Urothelium cell line (cell line): ENCODE measurements around the gene ACOX2.

Source experiments
- DNase-seq: peaks from one replicate; pipeline ENCODE4 v3.0.0; 2011; ENCODE audit warnings: low spot score, mixed read lengths
- FAIRE-seq: peaks from 2 replicates; lab custom pipeline; 2011; peaks lifted over from hg19 to GRCh38; lab: Jason Lieb, UNC

The ACOX2 gene

GRCh38 chr3:58567251-58567515 lies 30.2 kb upstream of the ACOX2 start:
- no peak for DNase-seq
- FAIRE-seq, result no peak

- FAIRE-seq, result no peak
- DNase-seq, result no peak
Observed at GRCh38 chr3:58566398-58567250, 29.6 kb upstream of the ACOX2 start.

- FAIRE-seq, result no peak
Observed at GRCh38 chr3:58565621-58566397, 28.8 kb upstream of the ACOX2 start.

GRCh38 chr3:58564456-58565160 lies 27.6 kb upstream of the ACOX2 start:
- DNase-seq, result peak; percentile 75
- peak; percentile 79 for FAIRE-seq

More at GRCh38 chr3:58565621-58566397, 28.8 kb upstream of the ACOX2 start:
- no peak for DNase-seq

- DNase-seq (no peak), FAIRE-seq (no peak)
Observed at GRCh38 chr3:58564054-58564453, 27.1 kb upstream of the ACOX2 start.

GRCh38 chr3:58563386-58564035 lies 26.5 kb upstream of the ACOX2 start:
- peak; percentile 73 for DNase-seq
- peak; percentile 17 for FAIRE-seq

GRCh38 chr3:58562498-58562897 lies 25.5 kb upstream of the ACOX2 start:
- no peak for FAIRE-seq

GRCh38 chr3:58560771-58561311 lies 23.9 kb upstream of the ACOX2 start:
- peak; percentile 89 for DNase-seq
- no peak for FAIRE-seq

More at GRCh38 chr3:58562498-58562897, 25.5 kb upstream of the ACOX2 start:
- no peak for DNase-seq

- DNase-seq (no peak), FAIRE-seq (no peak)
Observed at GRCh38 chr3:58559586-58559985, 22.6 kb upstream of the ACOX2 start.

- no peak for DNase-seq
- FAIRE-seq, result no peak
Observed at GRCh38 chr3:58557491-58557890, 20.5 kb upstream of the ACOX2 start.

- no peak for DNase-seq
Observed at GRCh38 chr3:58556761-58557221, 19.8 kb upstream of the ACOX2 start.

GRCh38 chr3:58556001-58556400 lies 19.0 kb upstream of the ACOX2 start:
- DNase-seq (no peak), FAIRE-seq (no peak)

More at GRCh38 chr3:58556761-58557221, 19.8 kb upstream of the ACOX2 start:
- no peak for FAIRE-seq

- DNase-seq, result no peak
- no peak for FAIRE-seq
Observed at GRCh38 chr3:58555203-58555602, 18.2 kb upstream of the ACOX2 start.

- DNase-seq (no peak), FAIRE-seq (peak; percentile 63)
Observed at GRCh38 chr3:58553003-58553402, 16.0 kb upstream of the ACOX2 start.

GRCh38 chr3:58551636-58552180 lies 14.7 kb upstream of the ACOX2 start:
- DNase-seq, result no peak
- no peak for FAIRE-seq

- FAIRE-seq (no peak), DNase-seq (no peak)
Observed at GRCh38 chr3:58544541-58544940, 7.6 kb upstream of the ACOX2 start.

GRCh38 chr3:58540176-58540858 lies 3.3 kb upstream of the ACOX2 start:
- FAIRE-seq, result no peak

GRCh38 chr3:58539626-58540025 lies 2.6 kb upstream of the ACOX2 start:
- no peak for FAIRE-seq
- DNase-seq, result no peak

More at GRCh38 chr3:58540176-58540858, 3.3 kb upstream of the ACOX2 start:
- DNase-seq, result no peak

- FAIRE-seq (no peak), DNase-seq (no peak)
Observed at GRCh38 chr3:58537412-58538301, 667 bp upstream of the ACOX2 start.
